Nephron progenitor cell (in vitro differentiated cells): ENCODE data around the gene TRMT61A.
"Not testable (repeated sequence)": the region's sequence is repeated elsewhere in the genome, so short reads cannot be mapped to it uniquely, and the experiment has no call there.

Experiments
- DNase-seq: peaks from one replicate; pipeline ENCODE4 v3.0.0; 2021
- H3K27ac Mint-ChIP-seq: 2 replicates; pipeline ENCODE4 v1.8.0; 2021; ENCODE audit warnings: mild to moderate bottlenecking, moderate library complexity, mixed read lengths
- H3K27me3 Mint-ChIP-seq: 2 replicates; pipeline ENCODE4 v1.8.0; 2021; ENCODE audit warnings: mild to moderate bottlenecking, low read depth, mixed read lengths; ENCODE audit not compliant: poor library complexity
- H3K36me3 Mint-ChIP-seq: 2 replicates; pipeline ENCODE4 v1.8.0; 2021; ENCODE audit warnings: low read depth, mixed read lengths
- H3K4me1 Mint-ChIP-seq: 2 replicates; pipeline ENCODE4 v1.8.0; 2021; ENCODE audit warnings: mixed read lengths
- H3K4me3 Mint-ChIP-seq: 2 replicates; pipeline ENCODE4 v1.8.0; 2021; ENCODE audit warnings: mild to moderate bottlenecking, moderate library complexity, mixed read lengths
- H3K9me3 Mint-ChIP-seq: 2 replicates; pipeline ENCODE4 v1.8.0; 2021; ENCODE audit warnings: mild to moderate bottlenecking, moderate library complexity, mixed read lengths
- CTCF ChIP-seq: fragments of 200-600 bp; sonication (generic); IDR thresholded peaks from 2 replicates; pipeline ENCODE4 v1.5.0; 2021; ENCODE audit warnings: antibody characterized with exemption

TRMT61A gene

DNA sequence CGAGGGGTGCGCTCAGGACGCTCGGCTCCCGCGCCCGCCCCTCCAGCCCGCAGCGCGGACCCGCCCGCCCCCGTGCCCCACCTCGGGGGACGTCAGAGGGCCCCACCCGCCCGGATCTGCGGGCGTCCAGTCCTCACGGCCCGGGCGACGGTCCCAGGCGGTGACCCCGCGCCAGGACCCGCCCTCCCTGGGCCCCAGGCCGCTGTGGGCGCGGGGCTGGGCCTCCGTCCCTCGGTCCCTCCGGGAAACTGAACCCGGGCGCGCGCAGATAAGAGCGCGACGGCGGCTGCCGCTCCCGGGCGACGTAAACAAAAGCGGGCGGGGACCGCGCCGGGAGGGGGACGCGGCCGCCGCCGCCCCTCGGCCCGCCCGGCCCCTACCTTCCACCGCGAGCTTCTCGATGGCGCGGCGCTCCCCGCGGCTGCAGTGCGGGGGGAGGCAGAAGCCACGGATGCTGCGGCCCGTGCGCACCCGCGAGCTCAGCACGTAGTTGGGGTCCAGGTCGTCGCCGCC lies 7.5 kb upstream of the TRMT61A start:
- Mint-ChIP-seq H3K36me3 (peaks cover 8% of the 10 kb centered on the region), H3K27ac (no peak overlapping the region), H3K27me3 (peaks cover 26% of the 10 kb centered on the region), H3K4me3 (peak overlapping the region; percentile 72), H3K9me3 (no peaks in the 10 kb centered on the region), H3K4me1 (peaks cover 67% of the 10 kb centered on the region)
- no peak for TF ChIP-seq CTCF
- no peak for DNase-seq

GRCh38 chr14:103521951-103522563 lies 6.9 kb upstream of the TRMT61A start:
- no peak for TF ChIP-seq CTCF
- H3K4me1 Mint-ChIP-seq, result peaks cover 67% of the 10 kb centered on the region
- H3K4me3 Mint-ChIP-seq, result peak overlapping the region; percentile 77
- H3K9me3 Mint-ChIP-seq, result no peaks in the 10 kb centered on the region
- DNase-seq, result peak; percentile 60
- H3K27me3 Mint-ChIP-seq, result peaks cover 26% of the 10 kb centered on the region
- H3K27ac Mint-ChIP-seq, result no peak overlapping the region
- peaks cover 8% of the 10 kb centered on the region for H3K36me3 Mint-ChIP-seq

GRCh38 chr14:103522649-103523574 lies 6.1 kb upstream of the TRMT61A start, which contains the start of gene CKB:
TSS of gene CKB (minus strand) at chr14:103522830. CDS start at chr14:103522493, 337 bp downstream.
- peak within 1 kb of the TSS; percentile 77 for H3K4me3 Mint-ChIP-seq
- no peak within 1 kb of the TSS for H3K27ac Mint-ChIP-seq
- peaks cover 8% of the 10 kb centered on the region for H3K36me3 Mint-ChIP-seq
- no peaks in the 10 kb centered on the region for H3K9me3 Mint-ChIP-seq
- peak; percentile 81 for DNase-seq
- peaks cover 23% of the 10 kb centered on the region for H3K27me3 Mint-ChIP-seq
- peaks cover 68% of the 10 kb centered on the region for H3K4me1 Mint-ChIP-seq
- no peak for TF ChIP-seq CTCF

- no peak for TF ChIP-seq CTCF
- Mint-ChIP-seq H3K27ac (no peak overlapping the region), H3K4me3 (peak overlapping the region; percentile 70), H3K4me1 (peaks cover 68% of the 10 kb centered on the region), H3K27me3 (peaks cover 19% of the 10 kb centered on the region), H3K36me3 (peaks cover 8% of the 10 kb centered on the region), H3K9me3 (no peaks in the 10 kb centered on the region)
- no peak for DNase-seq
These were observed 5.4 kb upstream of the TRMT61A start for GRCh38 chr14:103523575-103523954.

DNA sequence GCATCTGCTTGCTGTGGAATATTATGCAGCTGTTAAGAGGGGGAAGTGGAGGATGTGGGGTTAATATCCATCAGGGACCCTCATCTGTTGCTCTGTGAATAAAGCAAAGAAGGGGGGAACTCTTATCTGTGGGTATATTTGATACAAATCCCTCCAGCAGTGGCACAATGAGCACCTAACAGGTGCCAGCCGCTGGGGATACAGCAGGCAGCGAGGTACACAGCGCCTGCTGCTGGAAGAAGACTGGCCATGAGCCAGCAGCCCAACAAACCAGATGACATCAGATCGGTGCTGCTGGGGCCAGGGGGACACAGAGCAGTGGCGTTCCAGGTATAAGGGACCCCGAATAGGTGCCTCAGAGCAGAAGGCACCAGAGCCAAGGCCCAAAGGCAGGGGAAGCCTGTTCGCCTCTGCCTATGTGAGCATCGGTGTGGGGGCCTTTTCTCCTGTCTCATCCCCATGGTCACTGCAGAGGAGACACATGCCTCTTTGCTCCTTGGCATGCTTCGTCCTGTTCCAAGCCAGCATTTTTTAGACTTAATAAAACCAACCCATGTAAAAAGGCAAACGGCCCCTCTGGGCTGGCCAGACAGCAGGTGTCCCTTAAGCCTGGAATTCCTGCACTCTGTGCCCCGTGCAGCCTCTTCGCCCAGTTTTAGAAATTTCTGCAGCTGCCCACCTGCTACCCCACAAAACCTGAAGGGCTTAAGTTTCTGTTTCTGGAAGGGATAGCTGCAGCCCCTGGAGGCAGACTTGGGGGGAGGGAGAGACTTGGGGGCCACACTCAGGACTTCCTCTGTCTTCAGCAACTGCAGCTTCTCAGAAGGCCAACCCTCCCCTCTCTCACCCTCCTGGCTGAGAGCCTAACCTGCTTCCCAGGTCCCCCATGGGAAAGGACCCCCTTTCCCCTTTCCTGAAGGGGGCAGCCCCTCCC lies 4.7 kb upstream of the TRMT61A start:
- Mint-ChIP-seq H3K9me3 (no peaks in the 10 kb centered on the region), H3K4me1 (peaks cover 65% of the 10 kb centered on the region), H3K27me3 (peaks cover 18% of the 10 kb centered on the region), H3K36me3 (peaks cover 8% of the 10 kb centered on the region), H3K27ac (no peak overlapping the region), H3K4me3 (peak overlapping the region; percentile 70)
- no peak for TF ChIP-seq CTCF
- DNase-seq, result no peak

GRCh38 chr14:103525430-103526246 lies 3.4 kb upstream of the TRMT61A start:
- not testable (repeated sequence) for H3K36me3 Mint-ChIP-seq, H3K9me3 Mint-ChIP-seq, DNase-seq
- Mint-ChIP-seq H3K4me1 (peaks cover 68% of the 10 kb centered on the region), H3K27ac (peak overlapping the region; percentile 83), H3K27me3 (peaks cover 18% of the 10 kb centered on the region), H3K4me3 (peak overlapping the region; percentile 57)
